ENCODE results near the gene CPT1C.

GRCh38 chr19:49676784-49677230 lies 14.1 kb upstream of the CPT1C start:
- no peak for TF ChIP-seq POLR2A (IDR thresholded peaks at IDR 0.05)
- TF ChIP-seq CTCF (IDR thresholded peaks at IDR 0.05), result peak in 1 of 7 experiments; percentile 2

Data from body of pancreas (tissue), 4 donors.